CD4-positive, alpha-beta T cell treated with Interferon gamma for 1 hour (primary cell): ENCODE data around the gene CIROP.
A peak's percentile ranks its signal among the peaks of the same experiment; 100 is the strongest.

Source experiments
- DNase-seq: peaks from one replicate; pipeline ENCODE4 v3.0.0-alpha.2; 2020

Gene CIROP

DNA sequence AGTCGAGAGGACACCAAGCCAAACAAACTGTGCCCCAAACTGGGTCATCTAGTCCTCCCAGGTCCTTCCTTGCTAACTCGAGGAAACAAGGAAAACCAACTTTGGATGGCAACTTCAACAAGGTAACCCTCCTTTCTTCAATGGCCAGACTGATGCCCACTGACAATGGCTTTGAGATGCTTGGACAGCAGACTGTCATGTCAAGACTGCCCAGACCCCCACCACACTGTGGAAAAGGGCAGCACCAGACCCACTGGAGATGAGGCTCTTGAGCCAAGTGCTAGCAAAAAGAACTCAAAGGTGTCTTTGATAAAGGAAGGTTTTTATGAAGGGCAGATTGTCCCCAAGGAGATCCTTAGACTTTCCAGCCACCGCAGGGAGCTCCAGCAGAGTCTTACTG, 38.4 kb downstream of the CIROP start:
- DNase-seq = no peak

DNA sequence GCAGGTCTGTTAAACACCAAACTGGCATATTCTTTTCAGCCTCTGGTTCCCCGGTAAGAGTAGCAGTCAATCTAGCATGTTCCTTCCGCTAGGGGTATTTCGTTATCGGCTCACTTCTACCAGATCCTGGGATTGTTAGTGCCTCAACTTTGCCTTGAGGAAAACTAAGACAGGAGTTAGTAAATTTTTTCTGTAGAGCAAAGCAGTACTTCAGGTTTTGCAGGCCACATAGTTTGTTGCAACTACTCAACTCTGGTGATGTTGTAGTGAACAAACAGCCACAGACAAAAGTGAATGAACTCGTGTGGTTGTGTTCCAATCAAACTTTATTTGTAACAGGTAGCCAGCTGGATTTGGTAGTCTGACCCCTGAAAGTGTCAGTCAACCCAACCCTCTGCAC, 41.2 kb downstream of the CIROP start:
- no peak for DNase-seq

DNA sequence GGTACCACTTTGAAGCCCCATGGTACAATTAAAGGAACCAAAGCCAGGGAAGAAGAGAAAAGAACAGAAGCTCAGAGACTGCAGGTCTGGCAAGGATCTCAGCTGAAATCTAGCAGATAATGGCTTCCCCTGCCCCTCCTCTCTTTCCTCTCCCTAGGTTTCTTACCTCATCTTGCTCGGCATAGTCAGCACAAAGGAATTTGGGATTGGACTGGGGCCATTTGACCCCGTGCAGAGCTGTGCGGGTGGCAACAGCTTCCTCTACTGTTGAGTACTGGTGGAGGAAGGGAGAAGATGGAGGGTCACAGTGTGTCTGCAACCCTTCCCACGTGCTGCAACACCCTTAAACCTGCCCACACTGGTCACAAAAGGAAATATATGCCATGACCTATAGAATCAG, 42.8 kb downstream of the CIROP start:
- DNase-seq = no peak

DNA sequence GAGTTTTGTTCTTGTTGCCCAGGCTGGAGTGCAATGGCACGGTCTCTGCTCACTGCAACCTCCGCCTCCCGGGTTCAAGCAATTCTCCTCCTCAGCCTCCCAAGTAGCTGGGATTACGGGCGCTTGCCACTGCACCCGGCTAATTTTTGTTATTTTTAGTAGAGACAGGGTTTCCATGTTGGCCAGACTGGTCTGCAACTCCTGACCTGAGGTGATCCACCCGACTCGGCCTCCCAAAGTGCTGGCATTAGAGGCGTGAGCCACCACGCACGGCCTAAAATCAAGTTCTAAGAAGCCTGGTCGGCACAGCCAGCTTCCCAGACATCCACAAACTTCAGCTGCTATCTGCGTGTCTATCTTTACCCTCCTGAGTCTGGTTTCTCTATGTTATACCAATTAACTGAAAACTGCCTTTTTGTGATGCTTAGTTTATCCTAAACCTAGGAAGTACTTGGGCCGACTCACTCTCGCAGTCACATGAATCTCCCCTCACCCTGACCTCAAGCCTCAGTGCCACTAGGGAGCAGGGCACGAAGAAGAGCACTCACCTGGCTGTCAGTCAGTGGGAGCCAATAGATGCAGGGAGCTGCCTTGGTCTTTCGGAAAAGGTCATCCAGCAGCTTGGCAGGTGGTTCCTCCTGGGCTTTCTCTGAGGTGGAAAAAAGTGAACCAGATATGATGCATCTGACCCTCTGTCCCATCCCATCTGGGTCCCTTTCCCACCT, 44.1 kb downstream of the CIROP start:
- DNase-seq = no peak

DNA sequence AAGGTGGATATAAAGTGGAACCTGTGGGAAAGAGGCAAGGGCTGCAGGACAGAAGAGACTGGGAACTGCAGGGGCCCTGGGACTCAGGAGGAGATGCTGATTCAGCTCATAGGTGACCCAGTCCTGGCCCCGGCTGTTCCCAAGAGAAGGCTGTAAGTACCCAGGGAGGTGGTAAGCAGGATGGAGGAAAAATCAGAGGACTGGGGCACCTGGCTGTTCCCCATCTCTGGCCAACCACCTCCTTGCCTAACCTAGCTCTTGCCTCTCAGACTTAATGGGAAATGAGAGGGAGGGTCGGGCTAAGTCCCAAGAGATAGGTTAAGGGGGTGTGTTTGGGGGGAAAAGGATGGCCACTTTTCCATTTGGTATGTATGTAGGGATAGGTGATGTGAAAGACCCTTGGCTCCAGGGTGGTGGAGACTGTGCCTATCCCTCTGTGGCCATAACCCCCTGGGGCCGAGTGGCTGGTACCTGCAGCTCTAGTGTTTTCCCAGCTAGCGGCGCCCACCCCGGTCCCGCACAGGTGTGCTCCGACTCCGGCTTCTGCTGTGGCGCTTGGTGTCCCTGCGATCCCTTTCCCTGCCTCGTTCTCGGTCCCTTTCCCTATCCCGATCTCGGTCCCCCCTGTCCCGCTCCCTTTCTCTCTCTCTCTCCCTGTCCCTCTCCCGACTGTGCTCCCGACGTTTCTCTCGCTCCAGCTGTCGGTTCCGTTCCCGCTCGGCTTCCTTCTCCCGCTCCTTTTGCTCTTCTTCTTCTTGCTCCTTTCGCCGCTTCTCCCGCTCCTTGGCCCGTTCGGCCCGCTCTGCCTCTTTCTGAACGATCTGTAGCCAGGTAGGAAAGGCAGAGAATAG, 45.9 kb downstream of the CIROP start:
- no peak for DNase-seq

DNA sequence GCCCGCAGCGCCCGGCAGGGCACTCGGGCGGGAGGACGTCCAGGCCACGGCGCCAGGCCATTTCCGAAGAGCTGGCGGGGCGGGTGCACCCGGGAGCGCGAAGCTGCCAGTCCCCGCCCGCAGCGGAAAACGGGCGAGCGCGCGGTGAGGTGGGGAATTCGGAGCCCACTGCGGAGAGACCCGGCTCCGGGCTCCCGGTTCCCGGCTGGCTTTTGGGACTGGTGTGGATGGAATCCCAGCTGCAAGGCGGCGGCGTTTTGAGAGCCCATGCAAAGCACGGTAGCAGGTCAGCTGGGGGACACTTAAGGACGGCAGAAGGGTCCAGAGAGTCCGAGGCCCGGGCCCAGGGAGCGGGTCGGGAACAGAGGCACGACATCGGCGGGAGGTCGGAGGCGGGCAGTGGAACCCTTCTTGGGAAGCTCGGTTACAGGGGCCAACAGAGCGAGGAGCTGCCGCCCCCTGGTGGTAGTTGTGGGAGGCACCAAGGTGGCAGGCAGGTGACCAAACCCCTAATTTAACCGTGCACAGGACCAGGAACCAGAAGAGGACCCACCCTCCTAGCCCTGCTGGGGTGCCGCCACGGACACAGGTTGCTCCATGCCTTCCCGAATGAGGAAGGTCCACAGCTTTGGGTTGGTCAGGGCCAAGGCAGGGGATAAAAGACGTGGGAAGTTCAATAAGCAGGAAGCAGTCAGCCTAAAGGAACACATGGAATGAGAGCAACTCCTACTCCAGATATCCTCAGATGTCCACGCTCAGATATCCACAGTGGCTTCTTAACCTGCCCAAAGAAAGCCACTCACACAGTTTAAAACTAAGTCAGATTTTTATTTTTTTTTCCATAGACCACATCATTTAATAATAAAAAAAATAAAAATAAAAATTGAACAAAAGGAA, 46.8 kb downstream of the CIROP start:
- DNase-seq = peak; percentile 80

DNA sequence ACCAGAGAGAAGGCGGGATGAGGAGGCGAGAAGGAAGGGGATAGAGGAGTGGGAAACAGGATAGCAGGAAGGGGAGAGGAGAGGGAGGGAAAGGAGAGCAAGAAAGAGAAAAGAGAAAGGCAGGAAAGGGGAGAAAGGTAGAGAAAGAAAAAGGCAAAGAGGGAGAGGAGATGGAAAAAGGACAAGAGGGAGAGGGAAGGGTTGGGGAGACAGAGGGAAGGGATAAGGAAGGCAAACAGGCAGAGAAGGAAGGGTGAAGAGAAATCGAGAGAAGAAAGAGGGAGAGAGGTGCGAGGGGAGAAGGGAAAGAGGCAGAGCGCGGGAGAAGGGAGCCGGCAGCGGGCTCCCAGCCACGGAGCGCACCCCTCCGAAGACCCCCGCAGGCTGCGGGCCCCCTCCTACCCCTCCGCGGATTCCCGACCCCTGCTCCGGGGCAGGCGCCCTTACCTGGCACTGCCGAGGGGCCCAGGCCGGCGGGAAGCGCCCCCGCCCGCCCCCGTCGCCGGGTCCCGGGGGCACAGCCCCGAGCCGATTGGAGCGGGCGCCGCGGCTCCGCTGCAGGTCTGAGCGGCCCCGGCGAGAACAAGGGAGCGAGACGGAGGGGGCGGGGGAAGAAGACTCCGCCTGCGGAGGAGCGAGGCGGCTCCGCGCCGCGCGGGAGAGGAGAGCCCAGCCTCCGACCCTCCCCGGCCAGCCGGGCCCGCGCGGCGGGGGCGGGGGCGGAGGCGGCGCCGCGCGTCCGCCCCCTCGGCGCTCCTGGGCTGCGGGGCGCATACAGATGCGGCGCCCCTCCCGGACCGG, 47.6 kb downstream of the CIROP start, which contains the start of gene CDH24:
Gene CDH24, minus strand, starts transcription at position 565 of the 801 bp plus-strand sequence. CDS start 1,787 bp downstream, outside the sequence.
- peak; percentile 67 for DNase-seq

DNA sequence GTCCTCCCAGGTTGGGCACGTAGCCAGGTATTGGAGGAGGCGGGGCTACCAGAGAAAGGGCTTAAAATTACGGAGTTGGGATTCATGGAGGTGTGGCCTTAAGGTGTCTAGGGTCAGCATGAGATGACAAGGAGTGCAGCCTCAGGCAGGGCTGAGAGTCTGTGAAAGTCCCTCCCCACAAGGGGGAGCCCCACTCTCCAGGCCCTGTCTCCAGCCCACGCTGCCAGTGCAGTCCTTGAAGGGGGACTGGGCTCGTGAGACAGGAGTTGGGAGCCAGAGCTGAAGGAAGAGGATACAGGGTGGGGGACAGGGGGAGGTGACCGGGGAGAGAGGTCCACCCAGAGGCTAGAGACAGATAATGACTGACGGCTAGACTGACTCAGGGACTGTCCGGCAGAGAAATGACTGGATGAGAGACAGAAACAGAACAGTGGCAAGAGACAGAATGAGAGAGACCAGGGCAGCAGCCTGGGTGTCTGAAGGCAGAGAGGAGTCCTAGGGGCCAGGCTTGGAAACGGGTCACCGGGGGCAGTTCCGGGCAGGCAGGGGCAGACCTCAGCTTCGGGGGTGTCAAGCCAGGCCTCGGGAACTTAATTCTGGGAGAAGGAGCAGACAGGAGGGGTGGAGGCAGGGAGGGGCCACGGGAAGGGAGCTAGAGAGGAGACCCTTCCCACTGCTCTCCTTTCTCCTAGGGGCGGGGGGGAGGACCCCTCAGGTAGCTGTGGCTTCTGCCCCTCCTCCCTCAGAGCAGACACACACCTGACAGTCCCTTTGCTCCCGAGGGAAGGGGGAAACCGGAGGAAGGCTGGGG, 48.4 kb downstream of the CIROP start:
- DNase-seq = peak; percentile 69

DNA sequence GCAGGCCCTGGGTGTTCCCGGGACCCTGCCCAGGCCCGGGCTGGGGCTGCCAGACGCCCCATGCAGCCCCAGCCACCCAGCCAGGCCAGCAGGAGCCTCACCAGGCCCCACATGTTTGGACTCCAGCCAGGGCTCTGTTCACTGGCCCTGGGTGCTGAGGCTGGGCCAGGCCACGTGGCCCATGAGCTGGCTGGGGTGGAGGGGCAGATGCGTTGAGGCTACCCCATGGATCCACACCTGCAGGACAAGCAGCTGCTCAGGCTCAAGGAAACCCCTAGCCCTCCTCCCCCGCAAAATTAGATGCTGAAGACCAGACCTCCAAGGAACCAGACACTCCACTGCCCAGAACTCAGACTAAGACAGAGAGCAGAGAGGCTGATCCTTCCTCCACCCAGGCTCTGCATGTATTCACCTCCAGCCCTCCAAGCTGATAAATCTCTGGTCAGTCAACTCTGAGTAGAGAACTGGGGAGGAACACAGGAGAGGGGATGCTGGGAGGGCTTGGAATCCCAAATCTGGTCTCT, 49.1 kb downstream of the CIROP start:
- no peak for DNase-seq

DNA sequence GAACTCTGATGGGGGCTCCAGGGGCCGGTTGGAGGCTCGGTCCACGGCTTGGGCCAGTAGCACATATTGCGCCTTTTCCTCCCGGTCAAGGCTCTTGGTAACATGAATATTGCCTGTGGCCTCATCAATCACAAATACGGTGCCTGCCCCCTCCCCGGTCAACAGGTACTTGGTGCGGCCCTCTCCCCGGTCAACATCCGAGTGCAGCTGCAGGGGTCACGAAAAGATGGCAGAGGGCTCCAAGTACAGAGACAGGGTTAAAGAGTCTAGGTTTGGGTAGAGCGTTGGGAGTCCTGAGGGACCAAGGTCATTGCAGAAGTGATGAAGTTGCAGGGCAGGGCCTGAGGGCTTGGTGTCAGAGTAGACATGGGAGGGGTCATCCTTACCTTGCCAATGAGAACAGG, 49.6 kb downstream of the CIROP start:
- no peak for DNase-seq

DNA sequence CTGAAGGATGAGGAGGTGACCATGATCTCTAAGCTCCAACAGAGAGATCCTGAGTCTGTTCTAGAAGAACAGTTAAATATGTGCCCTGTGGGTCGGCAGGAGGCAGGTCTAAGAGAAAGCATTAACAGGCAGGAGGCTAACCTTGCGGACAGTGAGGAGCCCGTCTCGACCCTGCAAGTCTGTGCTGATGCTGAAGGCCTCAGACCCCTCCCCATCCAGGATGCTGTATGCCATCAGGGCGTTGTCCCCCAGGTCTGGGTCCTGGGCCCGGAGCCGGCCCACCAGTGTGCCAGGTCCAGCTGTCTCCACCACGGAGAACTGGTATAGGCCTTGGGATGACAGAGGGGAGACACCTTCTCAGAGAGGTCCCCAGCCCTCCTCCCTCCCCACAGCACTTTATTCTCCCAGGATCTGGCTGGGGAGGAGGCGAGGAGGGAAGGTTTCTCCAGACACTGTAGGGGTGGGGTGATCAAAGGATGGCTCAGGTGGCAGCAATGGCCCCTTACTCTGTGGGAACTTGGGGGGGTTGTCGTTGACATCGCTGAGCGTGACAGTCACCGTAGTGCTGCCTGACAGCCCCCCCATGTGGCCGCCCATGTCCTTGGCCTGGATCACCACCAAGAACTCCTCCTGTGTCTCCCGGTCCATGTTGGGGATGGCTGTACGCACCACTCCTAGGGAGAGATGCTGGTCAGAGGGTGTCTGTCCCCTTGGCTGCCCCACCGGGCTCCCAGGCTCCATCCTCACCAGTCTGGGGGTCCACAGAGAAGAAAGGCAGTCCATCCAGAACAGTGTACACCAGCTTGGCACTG, 50.6 kb downstream of the CIROP start:
- DNase-seq = no peak

DNA sequence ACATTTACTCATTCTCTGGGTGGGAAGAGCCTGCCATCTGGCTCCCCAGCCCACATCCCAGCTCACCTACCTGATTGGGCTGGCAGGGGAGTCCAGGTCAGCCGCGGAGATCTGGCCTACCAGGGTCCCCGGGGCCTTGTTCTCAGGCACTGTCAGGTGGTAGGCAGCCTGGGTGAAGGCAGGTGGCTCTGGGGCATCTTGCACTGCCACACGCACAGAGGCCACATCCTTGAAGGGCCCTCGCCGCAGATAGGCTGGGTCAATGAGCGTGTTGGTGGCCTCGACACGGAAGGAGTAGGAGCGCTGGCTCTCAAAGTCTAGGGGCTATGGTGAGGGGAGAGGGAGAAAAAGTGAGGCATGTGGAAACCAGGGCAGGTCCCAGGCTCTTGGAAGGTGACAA, 51.4 kb downstream of the CIROP start:
- no peak for DNase-seq

DNA sequence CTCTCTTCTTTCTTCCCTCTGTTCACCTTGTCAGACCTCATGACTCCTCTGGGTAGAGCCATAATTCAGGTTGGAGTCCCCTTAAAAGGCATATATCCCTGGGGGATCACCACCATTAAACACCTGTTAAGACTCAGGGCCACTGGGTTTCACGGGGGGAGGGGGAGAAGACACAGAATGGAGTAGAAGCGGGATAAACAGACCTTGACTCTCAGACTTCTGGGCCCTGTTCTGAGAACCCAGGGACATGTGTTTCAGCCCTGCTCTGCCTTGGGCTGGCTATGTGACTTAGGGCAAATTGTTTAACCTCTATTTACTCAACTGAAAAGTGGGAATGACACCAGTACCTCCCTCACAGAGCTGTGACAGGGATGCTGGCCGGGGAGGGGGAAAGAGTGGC, 52.1 kb downstream of the CIROP start:
- DNase-seq = no peak

DNA sequence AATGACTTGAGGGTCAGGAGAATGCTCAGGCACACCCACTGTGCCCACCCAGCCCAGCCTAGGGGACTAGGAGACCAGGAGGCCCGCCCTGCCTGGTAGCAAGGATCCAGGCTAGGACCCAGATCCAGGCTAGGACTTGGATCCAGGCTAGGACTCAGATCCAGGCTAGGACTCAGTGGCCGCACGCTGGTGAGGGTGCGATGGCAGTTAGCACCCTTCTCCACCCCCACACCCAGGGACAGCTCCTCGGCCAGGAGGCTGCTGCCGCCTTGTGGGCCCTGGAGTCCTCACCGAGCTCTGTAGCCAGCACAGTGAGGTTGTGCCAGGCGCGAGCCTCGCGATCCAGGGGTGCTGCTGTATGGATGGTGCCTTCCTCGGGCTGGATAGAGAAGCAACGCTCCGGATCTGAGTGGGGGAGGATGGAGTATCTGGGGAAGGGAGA, 52.6 kb downstream of the CIROP start:
- DNase-seq = no peak

DNA sequence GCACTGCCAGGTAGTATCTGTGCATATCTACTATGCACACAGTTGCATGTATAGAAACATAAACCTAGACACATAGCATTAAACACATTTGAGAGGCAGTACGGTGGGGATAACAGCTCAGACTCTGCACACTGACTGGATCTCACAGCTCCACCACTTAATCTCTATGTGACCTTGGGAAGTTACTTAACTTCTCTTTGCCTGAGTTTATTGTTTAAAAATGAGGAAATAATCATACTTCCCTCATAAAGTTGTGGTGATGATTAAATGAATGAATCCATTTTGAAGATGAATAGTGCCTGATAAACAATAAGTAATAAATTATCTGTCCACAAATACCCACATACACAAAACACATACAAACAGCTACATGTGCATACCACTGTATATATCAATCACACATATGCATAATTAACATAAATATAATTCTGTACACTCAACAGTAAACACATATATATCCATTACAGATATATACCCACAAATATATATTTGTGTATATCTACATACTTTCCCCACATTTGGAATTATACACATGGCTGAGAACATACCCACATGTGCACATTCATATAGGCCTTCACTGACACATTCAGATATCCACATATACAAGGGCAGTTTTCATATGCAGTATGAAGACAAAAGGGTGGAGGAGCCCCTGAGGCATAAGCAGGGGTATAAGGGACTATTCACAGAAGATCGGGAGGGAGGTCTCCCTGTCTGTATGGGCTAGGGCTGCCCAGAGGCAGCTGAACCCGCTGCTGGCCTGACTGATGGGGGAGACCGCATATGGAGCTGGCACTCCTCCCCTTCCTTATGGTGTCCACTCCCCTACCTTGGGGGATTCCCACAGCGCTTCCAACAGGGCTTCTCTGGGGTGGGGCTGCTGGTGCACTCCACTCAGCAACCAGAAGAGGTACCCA, 53.4 kb downstream of the CIROP start:
- DNase-seq = no peak
